ENCODE results near the gene NWD2.
A peak's percentile ranks its signal among the peaks of the same experiment; 100 is the strongest.

Gene NWD2

DNA sequence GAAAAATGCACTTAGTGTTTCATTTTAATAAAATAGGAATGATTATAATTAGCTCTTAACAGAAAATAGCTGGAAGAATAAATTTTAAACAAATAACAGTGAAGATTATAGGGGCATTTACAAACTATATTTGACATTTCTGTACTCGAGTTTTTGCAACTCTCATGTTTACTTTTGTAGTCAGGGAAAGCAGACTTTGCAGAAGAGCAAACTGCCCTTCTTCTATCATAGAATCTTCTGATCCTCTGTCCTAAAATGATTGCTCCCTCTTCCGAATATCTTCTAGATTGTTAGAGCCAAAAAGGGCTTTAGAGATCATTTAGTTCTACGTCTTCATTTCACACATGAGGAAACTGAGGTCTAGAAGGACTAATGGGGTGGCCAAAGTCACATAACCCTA, 222.7 kb downstream of the NWD2 start:
- no peak overlapping the region for H3K27ac ChIP-seq
- TF ChIP-seq, protein P1, sequence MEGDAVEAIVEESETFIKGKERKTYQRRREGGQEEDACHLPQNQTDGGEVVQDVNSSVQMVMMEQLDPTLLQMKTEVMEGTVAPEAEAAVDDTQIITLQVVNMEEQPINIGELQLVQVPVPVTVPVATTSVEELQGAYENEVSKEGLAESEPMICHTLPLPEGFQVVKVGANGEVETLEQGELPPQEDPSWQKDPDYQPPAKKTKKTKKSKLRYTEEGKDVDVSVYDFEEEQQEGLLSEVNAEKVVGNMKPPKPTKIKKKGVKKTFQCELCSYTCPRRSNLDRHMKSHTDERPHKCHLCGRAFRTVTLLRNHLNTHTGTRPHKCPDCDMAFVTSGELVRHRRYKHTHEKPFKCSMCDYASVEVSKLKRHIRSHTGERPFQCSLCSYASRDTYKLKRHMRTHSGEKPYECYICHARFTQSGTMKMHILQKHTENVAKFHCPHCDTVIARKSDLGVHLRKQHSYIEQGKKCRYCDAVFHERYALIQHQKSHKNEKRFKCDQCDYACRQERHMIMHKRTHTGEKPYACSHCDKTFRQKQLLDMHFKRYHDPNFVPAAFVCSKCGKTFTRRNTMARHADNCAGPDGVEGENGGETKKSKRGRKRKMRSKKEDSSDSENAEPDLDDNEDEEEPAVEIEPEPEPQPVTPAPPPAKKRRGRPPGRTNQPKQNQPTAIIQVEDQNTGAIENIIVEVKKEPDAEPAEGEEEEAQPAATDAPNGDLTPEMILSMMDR (IDR thresholded peaks at IDR 0.05) = no peak

DNA sequence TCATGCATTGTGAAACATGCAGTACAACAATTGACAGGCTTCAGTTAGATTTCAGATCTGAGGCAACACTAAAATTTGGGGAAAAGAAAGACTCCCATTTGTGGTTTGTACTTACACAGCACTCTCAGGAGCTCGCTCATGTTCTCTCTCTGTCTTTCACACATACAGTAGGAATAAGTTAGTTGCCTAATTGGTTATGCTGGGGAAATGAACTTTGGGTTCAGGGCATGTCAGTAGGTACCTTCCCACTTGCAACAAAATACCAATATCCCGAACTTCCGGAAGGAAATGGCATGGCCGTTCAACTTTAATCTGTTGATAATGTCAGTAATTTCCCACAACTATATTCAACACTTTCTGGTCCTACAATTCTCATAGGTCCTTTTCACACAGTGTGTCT, 223.3 kb downstream of the NWD2 start:
- TF ChIP-seq, protein P1 (IDR thresholded peaks at IDR 0.05) = no peak
- TF ChIP-seq ZFX (IDR thresholded peaks at IDR 0.05; ENCODE audit: borderline replicate concordance) = no peak
- no peak overlapping the region for H3K27ac ChIP-seq

DNA sequence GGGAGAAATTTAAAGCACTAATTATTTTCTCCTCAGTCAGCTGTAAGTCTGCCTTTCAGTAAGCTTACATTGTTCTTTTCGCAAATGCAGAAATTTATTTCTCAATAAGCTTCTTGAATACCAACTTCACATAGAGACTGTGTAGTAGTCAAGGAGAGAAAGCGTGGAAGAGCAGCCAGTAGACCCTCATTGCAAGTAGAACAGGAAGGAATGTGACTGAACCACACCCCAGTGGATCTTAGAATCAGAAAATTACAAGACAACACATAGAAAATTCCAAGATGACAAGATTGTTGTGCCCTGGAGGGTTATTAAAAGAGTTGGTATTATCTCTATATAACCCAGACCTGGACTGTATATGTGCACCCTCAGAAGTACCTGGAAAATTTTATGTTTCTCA, 224.7 kb downstream of the NWD2 start:
- TF ChIP-seq, protein P1 (IDR thresholded peaks at IDR 0.05) = no peak
- no peak for TF ChIP-seq ZFX (IDR thresholded peaks at IDR 0.05; ENCODE audit: borderline replicate concordance)
- H3K27ac ChIP-seq = peak overlapping the region; percentile 64

DNA sequence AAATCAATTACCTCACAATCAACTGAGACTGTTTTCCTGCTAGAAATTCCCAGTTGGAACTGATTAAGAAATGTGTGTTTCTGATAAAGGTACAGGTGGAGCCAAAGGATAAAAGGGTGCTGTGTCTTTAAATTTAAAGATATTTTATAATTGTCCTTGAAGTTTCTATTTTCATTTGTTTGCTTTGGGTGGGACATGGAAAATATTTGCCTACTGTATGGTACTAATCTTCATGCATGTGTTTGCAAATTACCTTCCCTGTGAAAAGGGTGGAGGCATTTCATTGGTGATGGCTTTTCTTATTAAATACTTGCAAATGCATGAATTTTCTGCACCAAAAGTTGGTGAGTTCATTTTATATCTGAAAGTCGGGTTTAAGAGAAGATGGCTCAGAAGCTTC, 225.7 kb downstream of the NWD2 start:
- H3K27ac ChIP-seq = peak overlapping the region; percentile 64
- TF ChIP-seq, protein P1 (IDR thresholded peaks at IDR 0.05) = no peak
- TF ChIP-seq ZFX (IDR thresholded peaks at IDR 0.05; ENCODE audit: borderline replicate concordance) = no peak

DNA sequence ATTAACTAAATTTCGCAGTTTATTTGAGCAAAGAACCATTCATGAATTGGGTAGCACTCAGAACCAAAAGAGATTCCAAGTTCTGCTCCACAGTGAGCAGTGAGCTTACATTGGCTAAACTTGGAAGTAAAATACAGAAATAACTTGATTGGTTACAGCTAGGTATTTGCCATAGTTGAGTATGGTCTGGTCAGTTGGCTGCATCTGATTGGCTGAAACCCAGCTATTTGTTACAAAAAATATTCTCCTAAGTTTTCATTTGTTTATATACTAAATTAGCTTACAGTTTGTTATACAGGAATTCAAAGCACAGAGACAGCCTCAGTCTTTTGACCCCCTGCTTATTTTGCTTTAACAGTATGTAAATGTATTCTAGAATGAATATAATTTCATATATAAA, 226.6 kb downstream of the NWD2 start:
- TF ChIP-seq ZFX (IDR thresholded peaks at IDR 0.05; ENCODE audit: borderline replicate concordance) = no peak
- TF ChIP-seq, protein P1 (IDR thresholded peaks at IDR 0.05) = no peak
- peak overlapping the region; percentile 64 for H3K27ac ChIP-seq

DNA sequence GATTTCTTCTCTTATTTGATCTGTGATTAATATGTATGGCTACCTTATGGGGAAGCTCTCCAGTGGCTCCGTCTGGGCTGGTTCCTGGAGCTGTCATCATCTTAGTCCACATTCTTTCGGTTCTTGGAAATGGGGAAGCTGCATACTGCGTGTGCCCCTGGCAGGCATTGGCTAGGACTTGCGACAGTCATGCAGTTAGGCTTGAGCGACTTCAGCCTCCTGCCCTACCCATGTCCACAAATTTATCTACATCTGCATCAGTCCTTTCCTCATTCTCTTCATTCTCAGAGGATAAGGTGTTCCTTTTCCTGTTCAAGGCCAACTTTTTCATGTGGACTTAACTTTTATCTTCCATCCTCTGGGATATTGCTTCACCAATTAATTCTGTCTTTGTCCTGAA, 227.4 kb downstream of the NWD2 start:
- peak overlapping the region; percentile 64 for H3K27ac ChIP-seq
- TF ChIP-seq ZFX (IDR thresholded peaks at IDR 0.05; ENCODE audit: borderline replicate concordance) = no peak
- TF ChIP-seq, protein P1 (IDR thresholded peaks at IDR 0.05) = no peak

DNA sequence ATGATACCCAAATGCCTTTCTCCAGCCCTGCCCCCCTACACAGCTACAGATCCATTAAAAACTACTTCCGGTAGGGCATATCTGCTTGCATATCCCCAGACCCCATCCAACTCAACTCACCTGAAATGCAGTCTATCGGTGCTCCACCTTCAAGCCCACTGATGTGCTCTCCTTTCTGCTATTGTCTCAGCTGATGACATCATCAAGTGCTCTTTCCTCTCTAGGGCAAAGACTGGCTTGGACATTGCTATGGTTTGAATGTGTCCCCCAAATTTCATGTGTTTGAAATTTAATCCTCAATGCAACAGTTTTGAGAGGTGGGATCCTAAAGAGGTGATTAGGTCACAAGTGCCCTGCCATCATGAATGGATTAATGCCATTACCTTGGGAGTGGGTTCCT, 229.3 kb downstream of the NWD2 start:
- no peak for TF ChIP-seq ZFX (IDR thresholded peaks at IDR 0.05; ENCODE audit: borderline replicate concordance)
- TF ChIP-seq, protein P1 (IDR thresholded peaks at IDR 0.05) = no peak
- H3K27ac ChIP-seq = no peak overlapping the region

Data from 22Rv1 (cell line).